Neuronal stem cell (in vitro differentiated cells): ENCODE data around the gene COL15A1.

Experiments used
- DNase-seq: peaks from one replicate; pipeline ENCODE4 v3.0.0-alpha.2; 2013; ENCODE audit warnings: low spot score
- H2AFZ ChIP-seq: one replicate; pipeline ENCODE4 v1.6.1; 2013; ENCODE audit warnings: mild to moderate bottlenecking, low read length, inconsistent platforms
- H2AK5ac ChIP-seq: 2 replicates; pipeline ENCODE4 v1.6.1; 2013; ENCODE audit warnings: low read depth, mild to moderate bottlenecking, inconsistent platforms, low read length, moderate library complexity, mixed read lengths
- H2BK120ac ChIP-seq: 2 replicates; pipeline ENCODE4 v1.6.1; 2013; ENCODE audit warnings: low read depth, mild to moderate bottlenecking, inconsistent platforms, low read length, moderate library complexity, mixed read lengths
- H2BK12ac ChIP-seq: one replicate; pipeline ENCODE4 v1.6.1; 2013; ENCODE audit warnings: low read length, inconsistent platforms
- H2BK15ac ChIP-seq: 2 replicates; pipeline ENCODE4 v1.6.1; 2013; ENCODE audit warnings: mild to moderate bottlenecking, low read length, inconsistent platforms, mixed read lengths
- H2BK5ac ChIP-seq: one replicate; pipeline ENCODE4 v1.6.1; 2013; ENCODE audit warnings: inconsistent platforms, mild to moderate bottlenecking, low read length, moderate library complexity
- H3K14ac ChIP-seq: one replicate; pipeline ENCODE4 v1.6.1; 2013; ENCODE audit warnings: low read length, inconsistent platforms
- H3K18ac ChIP-seq: 2 replicates; pipeline ENCODE4 v1.6.1; 2013; ENCODE audit warnings: low read length, inconsistent platforms
- H3K23ac ChIP-seq: 2 replicates; pipeline ENCODE4 v1.6.1; 2013; ENCODE audit warnings: low read depth, mild to moderate bottlenecking, mixed read lengths, low read length, inconsistent platforms; ENCODE audit not compliant: poor library complexity
- H3K27ac ChIP-seq: replicated peaks from 3 replicates; pipeline ENCODE4 v1.5.1; 2013; ENCODE audit warnings: low read length, inconsistent platforms
- H3K27me3 ChIP-seq, 3 experiments: 2 replicates each; pipeline ENCODE4 v1.6.1; 2013; ENCODE audit warnings: low read length in 3 of 3, mild to moderate bottlenecking in 2 of 3, inconsistent platforms in 1 of 3, low read depth in 1 of 3, mixed read lengths in 1 of 3, moderate library complexity in 1 of 3; ENCODE audit not compliant: control insufficient read depth in 3 of 3, insufficient read depth in 3 of 3
- H3K36me3 ChIP-seq, 2 donors: replicated peaks in 1 of 2; 2 replicates each; pipeline ENCODE4 v1.6.1; 2013; ENCODE audit warnings: low read length in 2 of 2; ENCODE audit not compliant: control insufficient read depth in 2 of 2, insufficient read depth in 2 of 2
- H3K4ac ChIP-seq: 2 replicates; pipeline ENCODE4 v1.6.1; 2013; ENCODE audit warnings: inconsistent platforms, mild to moderate bottlenecking, low read length, moderate library complexity
- H3K4me1 ChIP-seq, 2 donors: 1 replicate in 1 of 2; 2 replicates in 1 of 2; pipeline ENCODE4 v1.6.1; 2013; ENCODE audit warnings: low read length in 2 of 2, low read depth in 1 of 2; ENCODE audit not compliant: control insufficient read depth in 2 of 2, insufficient read depth in 1 of 2
- H3K4me2 ChIP-seq: one replicate; pipeline ENCODE4 v1.6.1; 2013; ENCODE audit warnings: mild to moderate bottlenecking, low read length, inconsistent platforms; ENCODE audit not compliant: insufficient read depth, poor library complexity, severe bottlenecking
- H3K4me3 ChIP-seq, 2 donors: 2 replicates each; pipeline ENCODE4 v1.5.1; 2013; ENCODE audit warnings: low read length in 2 of 2, mild to moderate bottlenecking in 2 of 2, inconsistent platforms in 1 of 2, moderate library complexity in 1 of 2
- H3K79me1 ChIP-seq: one replicate; pipeline ENCODE4 v1.6.1; 2013; ENCODE audit warnings: low read depth, mild to moderate bottlenecking, inconsistent platforms, low read length, moderate library complexity
- H3K9ac ChIP-seq: one replicate; pipeline ENCODE4 v1.6.1; 2013; ENCODE audit warnings: mild to moderate bottlenecking, low read depth, low read length, inconsistent platforms; ENCODE audit not compliant: poor library complexity
- H3K9me3 ChIP-seq, 2 donors: replicated peaks in 1 of 2; 2 replicates each; pipeline versions ENCODE3 to v1.6.1; 2013; ENCODE audit warnings: low read length in 2 of 2, mild to moderate bottlenecking in 2 of 2, inconsistent platforms in 1 of 2, low read depth in 1 of 2, mixed read lengths in 1 of 2, moderate library complexity in 1 of 2; ENCODE audit not compliant: control insufficient read depth in 2 of 2, insufficient read depth in 1 of 2
- H4K8ac ChIP-seq: one replicate; pipeline ENCODE4 v1.6.1; 2013; ENCODE audit warnings: low read depth, mild to moderate bottlenecking, inconsistent platforms, low read length, moderate library complexity
- H4K91ac ChIP-seq: one replicate; pipeline ENCODE4 v1.6.1; 2013; ENCODE audit warnings: low read length, low read depth, mild to moderate bottlenecking, inconsistent platforms; ENCODE audit not compliant: poor library complexity
- WGBS, 2 donors: extraction: QIAGEN DNeasy Blood & Tissue Kit; methylation state at CpG; one replicate each; pipeline ENCODE4 v1.1.7; 2013; ENCODE audit warnings: missing lambda C conversion rate in 2 of 2, mixed read lengths in 1 of 2; ENCODE audit not compliant: insufficient read length in 2 of 2, insufficient replicate concordance in 1 of 2; ENCODE audit errors: extremely low coverage in 2 of 2; 5-methylcytosine and 5-hydroxymethylcytosine counted together

Gene COL15A1

DNA sequence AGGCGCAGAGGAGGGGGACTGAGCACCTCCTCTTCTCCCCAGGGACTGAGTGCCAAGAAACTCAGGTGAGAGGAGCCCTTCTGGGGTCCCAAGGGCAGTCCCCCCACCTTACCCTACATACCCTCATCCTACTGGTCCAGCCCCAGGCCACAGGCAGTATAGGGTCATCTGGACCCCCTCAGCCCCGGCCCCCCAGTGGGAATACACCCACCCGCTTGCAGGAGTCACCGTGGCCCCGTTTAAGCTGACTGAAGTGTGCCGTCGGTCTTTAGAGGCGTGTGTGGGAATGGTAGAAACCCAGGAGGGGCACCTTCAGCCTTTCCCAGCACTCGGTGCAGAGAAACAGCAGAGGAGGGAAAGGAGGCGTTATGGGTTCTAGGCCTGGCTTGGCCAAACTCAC, 30.8 kb downstream of the COL15A1 start:
- Histone ChIP-seq H2AFZ (peak overlapping the region; percentile 3), H4K8ac (no peak overlapping the region), H3K14ac (no peak overlapping the region), H3K23ac (no peak overlapping the region), H2BK120ac (no peak overlapping the region), H3K18ac (peak overlapping the region; percentile 31), H3K79me1 (no peaks in the 10 kb centered on the region), H2BK12ac (no peak overlapping the region), H2AK5ac (peak overlapping the region; percentile 18), H3K27ac (no peak overlapping the region), H4K91ac (no peak overlapping the region), H3K9me3 (no peaks in the 10 kb centered on the region), H2BK5ac (no peak overlapping the region), H3K27me3 (peaks cover 0 to 19% (median 2%) of the 10 kb centered on the region in 3 experiments), H3K4me3 (peak overlapping the region in 1 of 2 donors; percentile 13), H3K4me2 (no peak overlapping the region), H3K9ac (peak overlapping the region; percentile 50), H3K36me3 (no peaks in the 10 kb centered on the region), H2BK15ac (peak overlapping the region; percentile 92), H3K4me1 (peaks cover 16 to 25% of the 10 kb centered on the region in 2 donors), H3K4ac (no peak overlapping the region)
- no peak for DNase-seq
- WGBS, 2 donors, result no CpG with 5 or more reads among the region's 10 CpGs

DNA sequence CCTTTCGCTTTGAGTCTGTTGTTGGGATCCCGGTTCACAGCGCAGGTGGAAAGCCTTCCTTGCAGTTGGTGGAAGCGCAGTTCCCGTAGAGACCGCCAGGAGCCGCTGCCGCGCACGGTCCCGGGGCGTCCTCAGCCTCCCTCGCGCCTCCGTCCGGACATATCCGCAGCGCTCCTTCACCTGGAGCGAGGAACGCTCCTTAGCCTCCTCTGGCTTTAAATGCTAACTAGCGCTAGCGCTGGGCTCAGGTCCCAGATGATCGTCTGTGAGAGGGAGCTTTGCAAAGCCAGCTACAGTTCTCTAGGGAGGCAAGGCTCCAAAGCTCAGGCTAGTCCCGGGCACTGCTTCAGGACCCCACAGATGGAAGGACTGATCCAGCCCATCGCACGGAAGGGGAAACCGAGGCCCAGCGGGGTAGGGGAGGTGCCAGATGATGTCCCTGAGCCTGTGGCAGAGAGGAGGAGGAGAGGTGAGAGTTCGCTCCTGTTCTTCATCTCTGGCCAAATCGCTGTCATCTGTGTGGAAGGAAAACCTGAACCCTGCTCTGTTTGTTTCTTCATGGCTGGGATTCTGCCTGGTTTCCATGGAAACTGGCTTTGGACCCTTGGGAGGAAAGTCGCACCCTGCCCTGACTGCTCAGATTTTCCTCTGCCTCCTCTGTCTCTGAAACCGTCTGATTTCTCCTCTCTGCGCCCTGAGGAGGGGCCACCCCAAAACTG, 31.4 kb downstream of the COL15A1 start:
- no CpG with 5 or more reads among the region's 33 CpGs for WGBS, 2 donors
- Histone ChIP-seq H3K18ac (peak overlapping the region; percentile 73), H2BK5ac (no peak overlapping the region), H3K23ac (peak overlapping the region; percentile 8), H2BK12ac (no peak overlapping the region), H3K4ac (no peak overlapping the region), H4K8ac (no peak overlapping the region), H3K4me2 (peak overlapping the region; percentile 65), H2BK15ac (peak overlapping the region; percentile 92), H3K79me1 (no peaks in the 10 kb centered on the region), H3K27me3 (peaks cover 0 to 19% (median 2%) of the 10 kb centered on the region in 3 experiments), H2AK5ac (no peak overlapping the region), H3K9ac (no peak overlapping the region), H3K27ac (no peak overlapping the region), H3K4me3 (peak overlapping the region in 1 of 2 donors; percentile 36), H3K9me3 (no peaks in the 10 kb centered on the region), H3K4me1 (peaks cover 16 to 25% of the 10 kb centered on the region in 2 donors), H3K36me3 (no peaks in the 10 kb centered on the region), H2BK120ac (no peak overlapping the region), H3K14ac (no peak overlapping the region), H4K91ac (no peak overlapping the region), H2AFZ (peak overlapping the region; percentile 84)
- peak; percentile 74 for DNase-seq

DNA sequence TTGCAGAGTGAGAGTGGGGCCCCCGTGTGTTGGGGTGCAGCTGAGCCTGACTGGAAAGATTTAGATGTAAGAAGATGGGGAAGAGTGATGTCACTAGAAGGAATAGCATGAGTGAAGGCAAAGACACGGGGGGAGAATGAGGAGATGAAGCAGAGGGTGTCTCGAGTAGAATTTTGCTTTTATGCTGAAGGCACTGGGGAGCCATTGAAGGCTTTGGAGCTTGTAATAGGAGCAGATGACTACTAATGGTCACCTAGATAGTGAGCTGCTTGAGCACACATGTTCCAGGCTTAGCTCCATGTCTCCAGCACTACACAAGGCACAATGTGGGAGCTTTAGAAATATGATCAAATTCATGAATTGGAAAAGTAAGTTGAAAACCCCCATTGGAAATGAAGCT, 32.1 kb downstream of the COL15A1 start:
- no peaks in the 10 kb centered on the region for H3K79me1 ChIP-seq
- no peak overlapping the region for H2AK5ac ChIP-seq
- WGBS, 2 donors, result 100% methylated on average over 1 of the region's 3 CpGs; no CpG with 5 or more reads in 1 of the 2 donors
- no peak overlapping the region for H3K27ac ChIP-seq
- no peak overlapping the region for H3K18ac ChIP-seq
- no peak overlapping the region for H2BK5ac ChIP-seq
- no peak overlapping the region for H3K4ac ChIP-seq
- no peak overlapping the region for H3K4me2 ChIP-seq
- H3K4me3 ChIP-seq, result no peak overlapping the region
- no peaks in the 10 kb centered on the region for H3K9me3 ChIP-seq
- H4K91ac ChIP-seq, result no peak overlapping the region
- no peak overlapping the region for H2BK15ac ChIP-seq
- H3K14ac ChIP-seq, result no peak overlapping the region
- H3K9ac ChIP-seq, result no peak overlapping the region
- no peak overlapping the region for H2BK120ac ChIP-seq
- H3K23ac ChIP-seq, result no peak overlapping the region
- peaks cover 16 to 24% of the 10 kb centered on the region in 2 donors for H3K4me1 ChIP-seq
- DNase-seq, result no peak
- H3K36me3 ChIP-seq, result no peaks in the 10 kb centered on the region
- no peak overlapping the region for H2AFZ ChIP-seq
- H4K8ac ChIP-seq, result no peak overlapping the region
- peaks cover 0 to 14% (median 2%) of the 10 kb centered on the region in 3 experiments for H3K27me3 ChIP-seq
- H2BK12ac ChIP-seq, result no peak overlapping the region

DNA sequence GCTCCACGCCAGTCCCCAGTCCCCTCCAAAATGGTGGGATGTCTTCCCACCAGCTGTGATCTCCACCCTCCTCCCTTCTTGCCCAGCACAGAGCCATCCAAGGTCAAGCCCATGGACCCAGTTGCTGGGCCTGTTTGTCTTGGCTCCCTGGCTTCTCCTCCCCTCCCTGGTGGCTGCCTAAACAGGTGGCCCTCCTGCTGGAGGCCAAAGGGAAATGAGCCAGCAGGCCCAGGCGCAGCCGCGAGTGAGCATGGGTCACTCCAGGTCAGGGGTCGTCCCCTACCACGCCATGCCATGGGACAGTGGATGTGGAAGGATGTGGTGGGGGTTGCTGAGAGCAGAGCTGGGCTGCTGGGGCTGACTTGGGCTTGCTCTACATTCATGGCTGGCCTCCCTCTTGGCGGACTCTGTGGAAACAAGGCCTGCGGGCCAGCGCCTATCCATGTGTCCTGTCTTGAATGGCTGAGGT, 33.6 kb downstream of the COL15A1 start:
- Histone ChIP-seq H3K4me2 (no peak overlapping the region), H4K8ac (no peak overlapping the region), H2AK5ac (peak overlapping the region; percentile 63), H3K4ac (no peak overlapping the region), H2BK12ac (peak overlapping the region; percentile 87), H2AFZ (no peak overlapping the region), H2BK15ac (peak overlapping the region; percentile 71), H3K27me3 (peaks cover 0 to 14% (median 2%) of the 10 kb centered on the region in 3 experiments), H2BK120ac (no peak overlapping the region), H3K9me3 (no peaks in the 10 kb centered on the region), H4K91ac (no peak overlapping the region), H2BK5ac (peak overlapping the region; percentile 7), H3K4me1 (peaks cover 13 to 14% of the 10 kb centered on the region in 2 donors), H3K4me3 (no peak overlapping the region), H3K79me1 (no peaks in the 10 kb centered on the region), H3K9ac (no peak overlapping the region), H3K36me3 (no peaks in the 10 kb centered on the region), H3K23ac (peak overlapping the region; percentile 8), H3K27ac (no peak overlapping the region), H3K14ac (no peak overlapping the region), H3K18ac (peak overlapping the region; percentile 61)
- no peak for DNase-seq
- no CpG with 5 or more reads among the region's 9 CpGs for WGBS, 2 donors
